ENCODE results near the gene CFAP161.
"Not testable (repeated sequence)": the region's sequence is repeated elsewhere in the genome, so short reads cannot be mapped to it uniquely, and the experiment has no call there.

Gene CFAP161

GRCh38 chr15:81157939-81158223, 23.8 kb downstream of the CFAP161 start:
- DNase-seq (ENCODE audit: low read depth): no peak

GRCh38 chr15:81158561-81158960, 24.5 kb downstream of the CFAP161 start:
- DNase-seq (ENCODE audit: low read depth): not testable (repeated sequence)

GRCh38 chr15:81160312-81161159, 26.5 kb downstream of the CFAP161 start:
- no peak for DNase-seq (ENCODE audit: low read depth)

- no peak for DNase-seq (ENCODE audit: low read depth)
These were observed 27.1 kb downstream of the CFAP161 start for GRCh38 chr15:81161160-81161673.

GRCh38 chr15:81161851-81162250, 27.8 kb downstream of the CFAP161 start:
- no peak for DNase-seq (ENCODE audit: low read depth)

- no peak for DNase-seq (ENCODE audit: low read depth)
These were observed 30.1 kb downstream of the CFAP161 start for GRCh38 chr15:81163961-81164800.

GRCh38 chr15:81165535-81165934, 31.5 kb downstream of the CFAP161 start:
- DNase-seq (ENCODE audit: low read depth): no peak

- DNase-seq (ENCODE audit: low read depth): no peak
These were observed 32.7 kb downstream of the CFAP161 start for GRCh38 chr15:81166636-81167305.

- DNase-seq (ENCODE audit: low read depth): no peak
These were observed 34.1 kb downstream of the CFAP161 start for GRCh38 chr15:81168131-81168526.

- DNase-seq (ENCODE audit: low read depth): no peak
These were observed 34.6 kb downstream of the CFAP161 start for GRCh38 chr15:81168644-81169043.

GRCh38 chr15:81170511-81170910, 36.4 kb downstream of the CFAP161 start:
- DNase-seq (ENCODE audit: low read depth): no peak

- no peak for DNase-seq (ENCODE audit: low read depth)
These were observed 37.2 kb downstream of the CFAP161 start for GRCh38 chr15:81171286-81171685.

- DNase-seq (ENCODE audit: low read depth): no peak
These were observed 40.2 kb downstream of the CFAP161 start for GRCh38 chr15:81174125-81174791.

GRCh38 chr15:81174792-81175327, 40.8 kb downstream of the CFAP161 start:
- DNase-seq (ENCODE audit: low read depth): no peak

GRCh38 chr15:81175496-81175895, 41.4 kb downstream of the CFAP161 start:
- no peak for DNase-seq (ENCODE audit: low read depth)

GRCh38 chr15:81176291-81176893, 42.3 kb downstream of the CFAP161 start:
- no peak for DNase-seq (ENCODE audit: low read depth)

- no peak for DNase-seq (ENCODE audit: low read depth)
These were observed 44.3 kb downstream of the CFAP161 start for GRCh38 chr15:81178365-81178764.

GRCh38 chr15:81181220-81181619, 47.1 kb downstream of the CFAP161 start:
- DNase-seq (ENCODE audit: low read depth): no peak

GRCh38 chr15:81182031-81182755, 48.1 kb downstream of the CFAP161 start:
- no peak for DNase-seq (ENCODE audit: low read depth)

GRCh38 chr15:81182756-81183438, 48.8 kb downstream of the CFAP161 start:
- no peak for DNase-seq (ENCODE audit: low read depth)
